Measurements from ENCODE around the gene ARL4D. TPM values are rescaled to one million over a fixed set of nuclear protein-coding genes. Genes with fewer than 3 reads are reported as not detected.

The ARL4D gene
- total RNA-seq, 1 donor from 2014 or later: 17.2 TPM

DNA sequence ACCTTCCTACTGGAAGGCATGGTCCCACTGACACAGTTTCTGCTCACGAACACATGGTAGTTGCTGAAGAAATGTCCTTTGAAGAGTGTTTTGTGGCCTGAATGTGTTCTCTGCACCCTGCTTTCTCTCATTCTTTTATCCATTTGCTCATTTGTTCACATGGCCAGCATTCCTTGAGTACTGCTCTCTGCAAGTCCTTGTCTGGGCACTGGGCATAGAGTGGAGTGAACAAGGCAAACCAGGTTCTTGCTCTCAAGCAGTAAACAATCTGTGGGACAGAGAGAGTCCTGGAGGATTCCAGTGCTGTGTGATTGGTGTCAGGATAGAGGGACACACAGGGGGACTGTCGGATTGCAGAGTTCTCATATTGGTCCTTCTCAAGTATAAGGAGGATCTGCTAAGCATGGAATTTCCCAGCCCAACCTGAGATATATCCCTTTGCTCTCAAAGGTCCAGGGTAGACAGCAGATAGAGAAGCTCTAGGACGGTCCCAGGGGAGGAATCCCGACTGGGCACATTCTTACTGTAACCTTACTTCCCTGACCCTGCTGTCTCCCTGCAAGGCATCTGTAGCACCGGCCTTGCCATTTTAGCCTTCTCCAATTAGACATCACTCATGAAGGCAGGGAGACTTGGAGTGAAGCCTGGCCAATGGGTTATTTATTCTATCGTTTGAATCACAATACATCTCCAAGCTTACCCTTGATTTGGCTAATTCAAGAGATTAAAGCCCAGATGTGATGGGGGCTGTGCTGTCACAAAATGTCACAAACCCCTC lies 32.3 kb downstream of the ARL4D start:
- H3K27me3 Mint-ChIP-seq (ENCODE audit: unreplicated experiment): no peaks in the 10 kb centered on the region
- DNase-seq (ENCODE audit: extremely low spot score, unreplicated experiment): no peak
- no peak overlapping the region for H3K4me3 Mint-ChIP-seq (ENCODE audit: unreplicated experiment)
- H3K36me3 Mint-ChIP-seq (ENCODE audit: unreplicated experiment): no peaks in the 10 kb centered on the region
- H3K27ac Mint-ChIP-seq (ENCODE audit: unreplicated experiment): no peak overlapping the region
- TF ChIP-seq, protein P1, sequence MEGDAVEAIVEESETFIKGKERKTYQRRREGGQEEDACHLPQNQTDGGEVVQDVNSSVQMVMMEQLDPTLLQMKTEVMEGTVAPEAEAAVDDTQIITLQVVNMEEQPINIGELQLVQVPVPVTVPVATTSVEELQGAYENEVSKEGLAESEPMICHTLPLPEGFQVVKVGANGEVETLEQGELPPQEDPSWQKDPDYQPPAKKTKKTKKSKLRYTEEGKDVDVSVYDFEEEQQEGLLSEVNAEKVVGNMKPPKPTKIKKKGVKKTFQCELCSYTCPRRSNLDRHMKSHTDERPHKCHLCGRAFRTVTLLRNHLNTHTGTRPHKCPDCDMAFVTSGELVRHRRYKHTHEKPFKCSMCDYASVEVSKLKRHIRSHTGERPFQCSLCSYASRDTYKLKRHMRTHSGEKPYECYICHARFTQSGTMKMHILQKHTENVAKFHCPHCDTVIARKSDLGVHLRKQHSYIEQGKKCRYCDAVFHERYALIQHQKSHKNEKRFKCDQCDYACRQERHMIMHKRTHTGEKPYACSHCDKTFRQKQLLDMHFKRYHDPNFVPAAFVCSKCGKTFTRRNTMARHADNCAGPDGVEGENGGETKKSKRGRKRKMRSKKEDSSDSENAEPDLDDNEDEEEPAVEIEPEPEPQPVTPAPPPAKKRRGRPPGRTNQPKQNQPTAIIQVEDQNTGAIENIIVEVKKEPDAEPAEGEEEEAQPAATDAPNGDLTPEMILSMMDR (IDR thresholded peaks at IDR 0.05): no peak
- no peaks in the 10 kb centered on the region for H3K9me3 Mint-ChIP-seq (ENCODE audit: unreplicated experiment)
- H3K4me1 Mint-ChIP-seq (ENCODE audit: unreplicated experiment): peaks cover 26% of the 10 kb centered on the region

DNA sequence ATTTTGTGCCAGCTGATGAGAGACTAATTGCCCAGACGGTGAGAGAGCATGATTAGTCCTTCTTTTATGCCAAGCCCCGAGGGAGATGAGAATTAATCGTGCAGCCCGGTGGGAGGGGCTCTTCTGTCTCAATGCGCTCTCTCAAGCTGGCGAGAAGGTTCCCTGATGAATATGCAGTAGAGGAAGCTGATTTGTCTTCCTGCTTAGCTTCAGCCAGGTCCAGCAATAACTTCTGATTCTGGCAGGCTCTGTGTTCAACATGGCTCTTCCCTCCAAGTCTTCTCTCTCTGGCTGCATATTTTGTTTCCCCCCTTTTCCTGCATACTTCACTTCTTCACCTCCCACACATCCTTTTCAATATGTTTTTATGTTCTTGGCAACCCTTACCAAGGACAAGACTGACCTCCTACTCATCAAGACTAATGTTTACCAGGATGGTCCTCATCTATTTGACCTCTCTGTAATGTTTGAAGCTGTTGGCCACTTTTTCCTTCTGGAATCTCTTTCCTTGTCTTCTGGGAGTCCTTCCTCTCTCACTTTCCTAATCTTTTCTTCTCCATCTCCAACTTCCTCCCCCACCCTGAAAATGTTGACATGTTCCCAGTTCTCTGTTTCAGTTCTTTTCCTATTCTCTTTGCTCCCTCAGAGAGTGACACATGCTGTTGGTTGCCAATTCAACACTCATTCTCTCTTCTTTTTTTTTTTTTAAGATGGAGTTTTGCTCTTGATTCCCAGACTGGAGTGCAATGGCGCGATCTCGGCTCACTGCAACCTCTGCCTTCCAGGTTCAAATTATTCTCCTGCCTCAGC lies 33.1 kb downstream of the ARL4D start:
- DNase-seq (ENCODE audit: extremely low spot score, unreplicated experiment): no peak
- H3K4me3 Mint-ChIP-seq (ENCODE audit: unreplicated experiment): no peak overlapping the region
- H3K36me3 Mint-ChIP-seq (ENCODE audit: unreplicated experiment): no peaks in the 10 kb centered on the region
- no peaks in the 10 kb centered on the region for H3K27me3 Mint-ChIP-seq (ENCODE audit: unreplicated experiment)
- TF ChIP-seq, protein P1 (IDR thresholded peaks at IDR 0.05): no peak
- no peaks in the 10 kb centered on the region for H3K9me3 Mint-ChIP-seq (ENCODE audit: unreplicated experiment)
- H3K27ac Mint-ChIP-seq (ENCODE audit: unreplicated experiment): no peak overlapping the region
- H3K4me1 Mint-ChIP-seq (ENCODE audit: unreplicated experiment): peaks cover 28% of the 10 kb centered on the region

DNA sequence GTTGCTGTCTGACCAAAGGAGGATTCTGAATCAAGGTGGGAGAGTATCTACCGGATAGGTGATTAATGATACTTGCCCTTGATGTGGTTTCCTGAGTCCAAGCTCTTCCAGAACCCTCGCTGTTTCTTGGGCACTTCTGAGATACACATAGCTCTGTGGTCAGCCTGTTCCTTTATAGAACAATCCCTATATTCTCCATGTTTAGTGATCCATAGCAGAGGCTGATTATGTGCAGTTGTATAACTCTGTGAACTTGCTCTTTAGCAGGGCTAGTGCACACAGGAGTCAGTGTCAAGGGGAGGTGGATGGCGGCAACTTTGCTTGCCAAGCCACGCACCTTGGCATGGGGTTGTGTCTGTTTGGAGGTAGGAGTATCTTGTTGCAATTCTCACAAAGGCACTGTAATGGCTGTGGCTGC lies 36.1 kb downstream of the ARL4D start:
- Mint-ChIP-seq H3K27me3 (ENCODE audit: unreplicated experiment) (no peaks in the 10 kb centered on the region), H3K27ac (ENCODE audit: unreplicated experiment) (no peak overlapping the region), H3K36me3 (ENCODE audit: unreplicated experiment) (no peaks in the 10 kb centered on the region), H3K9me3 (ENCODE audit: unreplicated experiment) (no peaks in the 10 kb centered on the region), H3K4me1 (ENCODE audit: unreplicated experiment) (peaks cover 28% of the 10 kb centered on the region), H3K4me3 (ENCODE audit: unreplicated experiment) (no peak overlapping the region)
- no peak for DNase-seq (ENCODE audit: extremely low spot score, unreplicated experiment)
- TF ChIP-seq, protein P1 (IDR thresholded peaks at IDR 0.05): no peak

DNA sequence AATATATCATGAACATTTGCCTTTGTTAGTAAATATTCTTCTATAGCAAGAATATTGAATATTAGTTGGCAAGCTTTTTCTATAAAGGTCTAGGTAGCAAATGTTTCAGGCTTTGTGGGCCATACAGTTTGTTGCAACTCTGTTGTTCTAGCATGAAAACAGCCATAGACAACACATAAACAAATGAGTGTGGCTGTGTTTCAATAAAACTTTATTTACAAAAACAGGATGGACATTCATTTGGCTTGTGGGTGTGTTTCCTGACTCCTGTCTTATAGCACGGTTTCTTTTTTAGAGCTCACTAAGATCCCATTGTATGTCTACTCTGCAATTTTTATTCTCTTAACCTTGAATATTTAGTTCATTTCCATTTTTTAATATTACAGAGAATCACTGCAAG lies 39.0 kb downstream of the ARL4D start:
- H3K36me3 Mint-ChIP-seq (ENCODE audit: unreplicated experiment): no peaks in the 10 kb centered on the region
- TF ChIP-seq, protein P1 (IDR thresholded peaks at IDR 0.05): no peak
- H3K27me3 Mint-ChIP-seq (ENCODE audit: unreplicated experiment): no peaks in the 10 kb centered on the region
- H3K4me1 Mint-ChIP-seq (ENCODE audit: unreplicated experiment): peaks cover 16% of the 10 kb centered on the region
- no peaks in the 10 kb centered on the region for H3K9me3 Mint-ChIP-seq (ENCODE audit: unreplicated experiment)
- no peak for DNase-seq (ENCODE audit: extremely low spot score, unreplicated experiment)
- no peak overlapping the region for H3K4me3 Mint-ChIP-seq (ENCODE audit: unreplicated experiment)
- H3K27ac Mint-ChIP-seq (ENCODE audit: unreplicated experiment): no peak overlapping the region

DNA sequence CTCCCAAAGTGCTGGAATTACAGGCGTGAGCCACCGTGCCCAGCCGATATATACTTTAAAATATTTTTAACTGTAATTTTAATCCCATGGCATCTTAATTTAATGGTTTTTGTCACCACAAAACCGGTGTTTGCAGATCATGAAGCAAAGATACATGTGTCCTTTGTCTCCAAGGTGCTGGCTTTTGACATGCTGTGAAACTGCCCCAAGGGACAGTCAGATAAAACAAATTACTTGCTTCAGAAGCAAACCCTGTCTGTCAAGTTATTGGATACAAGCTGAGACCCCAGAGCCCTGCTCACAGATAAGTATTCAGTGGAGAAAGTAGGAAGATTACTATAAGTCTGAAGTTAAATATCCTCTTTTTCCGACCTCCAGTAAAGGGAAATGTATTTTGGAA lies 39.8 kb downstream of the ARL4D start:
- no peaks in the 10 kb centered on the region for H3K9me3 Mint-ChIP-seq (ENCODE audit: unreplicated experiment)
- no peak overlapping the region for H3K4me3 Mint-ChIP-seq (ENCODE audit: unreplicated experiment)
- no peak for DNase-seq (ENCODE audit: extremely low spot score, unreplicated experiment)
- no peak overlapping the region for H3K27ac Mint-ChIP-seq (ENCODE audit: unreplicated experiment)
- peaks cover 16% of the 10 kb centered on the region for H3K4me1 Mint-ChIP-seq (ENCODE audit: unreplicated experiment)
- no peaks in the 10 kb centered on the region for H3K36me3 Mint-ChIP-seq (ENCODE audit: unreplicated experiment)
- no peaks in the 10 kb centered on the region for H3K27me3 Mint-ChIP-seq (ENCODE audit: unreplicated experiment)
- TF ChIP-seq, protein P1 (IDR thresholded peaks at IDR 0.05): no peak
